ENCODE data around the gene EMILIN1.

DNA sequence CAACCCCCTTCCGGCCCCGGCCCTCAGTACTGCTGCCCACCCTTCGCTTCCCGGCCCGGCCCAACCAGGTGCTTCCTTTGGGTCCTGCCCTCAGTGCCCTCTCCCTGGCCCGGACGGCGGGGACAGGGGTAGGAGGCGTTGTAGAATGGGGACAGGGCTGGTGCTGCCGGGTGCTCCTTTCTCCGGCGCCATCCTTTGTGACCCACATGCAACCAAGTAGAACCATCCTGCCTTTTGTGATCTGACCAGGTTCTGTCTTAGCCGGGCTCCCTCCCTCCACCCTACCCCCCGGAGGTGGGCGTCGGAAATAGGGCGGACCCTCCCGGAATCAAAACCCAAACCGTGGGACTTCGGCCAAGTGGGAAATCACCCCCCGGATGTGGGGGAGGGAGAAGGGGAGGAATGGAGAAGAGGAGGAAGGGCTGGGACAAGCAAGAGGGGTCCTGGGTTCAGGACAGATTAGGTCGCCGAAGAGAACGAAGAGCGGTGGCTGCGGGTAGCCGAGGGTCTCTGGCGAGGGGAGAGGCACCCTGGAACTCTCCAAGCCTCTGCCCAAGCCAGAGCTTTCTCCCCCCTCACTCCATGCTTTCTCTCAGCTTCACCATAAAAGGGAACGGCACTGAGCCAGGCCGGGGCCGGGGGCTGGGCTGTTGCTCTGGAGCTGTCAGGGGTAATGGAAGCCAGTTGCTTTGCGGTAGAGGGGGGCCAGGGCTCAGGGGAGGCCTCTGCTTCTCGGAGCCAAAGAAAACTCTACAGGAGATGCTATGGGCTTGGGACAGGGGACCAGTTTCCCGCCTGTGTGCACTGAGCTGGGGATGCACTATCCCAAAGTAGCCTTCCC, 6.2 kb upstream of the EMILIN1 start:
- no peak for TF ChIP-seq SMC3 (IDR thresholded peaks at IDR 0.05; ENCODE audit: borderline replicate concordance, low read length)
- TF ChIP-seq NFYB (IDR thresholded peaks at IDR 0.05; ENCODE audit: insufficient read depth, low read depth, low read length) = no peak
- TF ChIP-seq GABPA (IDR thresholded peaks at IDR 0.05; ENCODE audit: low read depth) = no peak
- no peak for TF ChIP-seq POLR2A (IDR thresholded peaks at IDR 0.05; ENCODE audit: low read depth, low read length)

Measured in GM12878 (cell line).